ENCODE data around the gene TMCO5A. TPM values are rescaled to one million over a fixed set of nuclear protein-coding genes. Genes with fewer than 3 reads are reported as not detected.

Gene TMCO5A
- total RNA-seq, 1 experiment from 2014 or later = not detected

DNA sequence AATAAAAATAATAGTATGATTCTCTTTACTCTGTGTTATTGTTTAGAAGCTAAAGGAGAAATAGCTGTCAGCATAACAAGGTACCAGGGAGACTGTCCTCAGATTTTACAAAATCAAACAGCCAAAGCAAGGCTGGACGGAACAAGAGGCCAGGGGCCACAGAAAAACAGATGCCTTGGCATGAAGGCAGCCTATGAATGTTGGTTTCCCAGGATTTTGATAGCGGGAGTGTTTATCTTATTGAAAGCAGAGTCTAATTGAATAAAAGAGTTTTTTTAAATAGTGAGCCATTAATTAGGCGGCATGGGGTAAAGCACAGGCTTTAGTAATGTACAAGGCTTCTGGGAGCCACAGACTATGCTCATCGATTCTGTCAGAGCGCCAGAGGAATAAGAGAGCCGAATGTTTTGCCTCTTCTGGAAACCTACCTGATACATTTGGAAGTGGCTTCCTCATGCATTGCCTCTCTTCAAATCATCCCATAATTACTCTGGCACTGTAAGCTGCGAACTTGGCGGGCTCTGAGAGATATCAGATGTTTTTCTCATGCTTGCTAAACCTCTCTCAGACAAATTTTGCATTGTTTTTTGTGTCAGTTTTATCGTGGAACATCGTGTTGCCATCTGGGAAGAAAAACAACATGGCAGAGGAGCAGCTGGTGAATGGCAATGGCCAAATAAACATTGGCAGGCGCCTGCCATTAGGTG lies 30.4 kb upstream of the TMCO5A start:
- CTCF ChIA-PET = no interaction called here

DNA sequence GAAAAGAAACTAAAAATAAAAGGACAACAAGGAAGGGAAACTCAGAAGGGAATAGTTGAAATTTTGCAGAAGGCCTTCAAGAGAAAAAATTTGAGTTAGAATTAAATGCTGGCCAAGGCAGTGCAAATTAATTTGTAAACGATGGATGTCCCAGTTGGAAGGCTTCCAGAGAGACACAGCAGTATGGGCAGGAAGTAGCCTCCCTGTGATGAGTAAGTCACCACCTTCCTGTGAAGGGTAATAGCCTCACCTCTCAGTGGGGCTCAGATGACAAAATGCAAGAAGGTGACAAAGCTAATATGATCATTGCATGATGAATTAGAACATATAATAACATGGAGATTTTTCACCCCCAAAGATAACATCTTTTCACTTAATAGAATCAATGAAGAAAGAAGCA lies 27.3 kb upstream of the TMCO5A start:
- no peak for ATAC-seq
- no peak for DNase-seq (ENCODE audit: low read depth, low spot score)

More for the DNA sequence above, 30.4 kb upstream of the TMCO5A start:
- POLR2A ChIA-PET = no interaction called here
- H3K36me3 ChIP-seq (ENCODE audit: control insufficient read depth, insufficient read depth, low read length) = no peaks in the 10 kb centered on the region
- no peak for ATAC-seq
- no peaks in the 10 kb centered on the region for H3K4me1 ChIP-seq (ENCODE audit: control insufficient read depth, insufficient read depth, low read length)
- in situ Hi-C loops (cut with HindIII; ENCODE audit: low pct_unique_long_range_greater_than_20kb, low sequenced_read_pairs) (no loop called here), intact Hi-C loops (cut with micrococcal nuclease; ENCODE audit: unreplicated experiment) (no loop called here)
- H3K4me3 ChIP-seq (ENCODE audit: low read depth in 2 of 2, low read length in 2 of 2) = no peak overlapping the region
- no peak overlapping the region for H3K27ac ChIP-seq (ENCODE audit: low read length)
- DNase-seq (ENCODE audit: low read depth, low spot score) = no peak
- no TSS peak for BruUV-seq (replicated peaks)
- no peaks in the 10 kb centered on the region for H3K9me3 ChIP-seq (ENCODE audit: control insufficient read depth, insufficient read depth, low read depth, low read length)
- H3K27me3 ChIP-seq (ENCODE audit: control insufficient read depth, insufficient read depth, low read length) = no peaks in the 10 kb centered on the region
- no peak for TF ChIP-seq SIN3A (IDR thresholded peaks at IDR 0.05; ENCODE audit: borderline replicate concordance, insufficient read depth, low read depth, low read length)
- TF ChIP-seq, protein P1, sequence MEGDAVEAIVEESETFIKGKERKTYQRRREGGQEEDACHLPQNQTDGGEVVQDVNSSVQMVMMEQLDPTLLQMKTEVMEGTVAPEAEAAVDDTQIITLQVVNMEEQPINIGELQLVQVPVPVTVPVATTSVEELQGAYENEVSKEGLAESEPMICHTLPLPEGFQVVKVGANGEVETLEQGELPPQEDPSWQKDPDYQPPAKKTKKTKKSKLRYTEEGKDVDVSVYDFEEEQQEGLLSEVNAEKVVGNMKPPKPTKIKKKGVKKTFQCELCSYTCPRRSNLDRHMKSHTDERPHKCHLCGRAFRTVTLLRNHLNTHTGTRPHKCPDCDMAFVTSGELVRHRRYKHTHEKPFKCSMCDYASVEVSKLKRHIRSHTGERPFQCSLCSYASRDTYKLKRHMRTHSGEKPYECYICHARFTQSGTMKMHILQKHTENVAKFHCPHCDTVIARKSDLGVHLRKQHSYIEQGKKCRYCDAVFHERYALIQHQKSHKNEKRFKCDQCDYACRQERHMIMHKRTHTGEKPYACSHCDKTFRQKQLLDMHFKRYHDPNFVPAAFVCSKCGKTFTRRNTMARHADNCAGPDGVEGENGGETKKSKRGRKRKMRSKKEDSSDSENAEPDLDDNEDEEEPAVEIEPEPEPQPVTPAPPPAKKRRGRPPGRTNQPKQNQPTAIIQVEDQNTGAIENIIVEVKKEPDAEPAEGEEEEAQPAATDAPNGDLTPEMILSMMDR (IDR thresholded peaks at IDR 0.05) = no peak
- TF ChIP-seq TCF7L2 (IDR thresholded peaks at IDR 0.05; ENCODE audit: low read depth, low read length) = no peak
- TF ChIP-seq POLR2AphosphoS5 (IDR thresholded peaks at IDR 0.05; ENCODE audit: low read depth, low read length) = no peak
- TF ChIP-seq, protein P2, sequence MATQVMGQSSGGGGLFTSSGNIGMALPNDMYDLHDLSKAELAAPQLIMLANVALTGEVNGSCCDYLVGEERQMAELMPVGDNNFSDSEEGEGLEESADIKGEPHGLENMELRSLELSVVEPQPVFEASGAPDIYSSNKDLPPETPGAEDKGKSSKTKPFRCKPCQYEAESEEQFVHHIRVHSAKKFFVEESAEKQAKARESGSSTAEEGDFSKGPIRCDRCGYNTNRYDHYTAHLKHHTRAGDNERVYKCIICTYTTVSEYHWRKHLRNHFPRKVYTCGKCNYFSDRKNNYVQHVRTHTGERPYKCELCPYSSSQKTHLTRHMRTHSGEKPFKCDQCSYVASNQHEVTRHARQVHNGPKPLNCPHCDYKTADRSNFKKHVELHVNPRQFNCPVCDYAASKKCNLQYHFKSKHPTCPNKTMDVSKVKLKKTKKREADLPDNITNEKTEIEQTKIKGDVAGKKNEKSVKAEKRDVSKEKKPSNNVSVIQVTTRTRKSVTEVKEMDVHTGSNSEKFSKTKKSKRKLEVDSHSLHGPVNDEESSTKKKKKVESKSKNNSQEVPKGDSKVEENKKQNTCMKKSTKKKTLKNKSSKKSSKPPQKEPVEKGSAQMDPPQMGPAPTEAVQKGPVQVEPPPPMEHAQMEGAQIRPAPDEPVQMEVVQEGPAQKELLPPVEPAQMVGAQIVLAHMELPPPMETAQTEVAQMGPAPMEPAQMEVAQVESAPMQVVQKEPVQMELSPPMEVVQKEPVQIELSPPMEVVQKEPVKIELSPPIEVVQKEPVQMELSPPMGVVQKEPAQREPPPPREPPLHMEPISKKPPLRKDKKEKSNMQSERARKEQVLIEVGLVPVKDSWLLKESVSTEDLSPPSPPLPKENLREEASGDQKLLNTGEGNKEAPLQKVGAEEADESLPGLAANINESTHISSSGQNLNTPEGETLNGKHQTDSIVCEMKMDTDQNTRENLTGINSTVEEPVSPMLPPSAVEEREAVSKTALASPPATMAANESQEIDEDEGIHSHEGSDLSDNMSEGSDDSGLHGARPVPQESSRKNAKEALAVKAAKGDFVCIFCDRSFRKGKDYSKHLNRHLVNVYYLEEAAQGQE (IDR thresholded peaks at IDR 0.05; ENCODE audit: insufficient read depth in 1 of 2, low read depth in 2 of 2, low read length in 1 of 2) = no peak

More for the DNA sequence above, 27.3 kb upstream of the TMCO5A start:
- BruUV-seq (replicated peaks) = no TSS peak
- Histone ChIP-seq H3K4me1 (ENCODE audit: control insufficient read depth, insufficient read depth, low read length) (no peaks in the 10 kb centered on the region), H3K27ac (ENCODE audit: low read length) (no peak overlapping the region), H3K27me3 (ENCODE audit: control insufficient read depth, insufficient read depth, low read length) (no peaks in the 10 kb centered on the region), H3K4me3 (ENCODE audit: low read depth in 2 of 2, low read length in 2 of 2) (no peak overlapping the region), H3K36me3 (ENCODE audit: control insufficient read depth, insufficient read depth, low read length) (no peaks in the 10 kb centered on the region), H3K9me3 (ENCODE audit: control insufficient read depth, insufficient read depth, low read depth, low read length) (no peaks in the 10 kb centered on the region)
- ChIA-PET POLR2A (no interaction called here), CTCF (no interaction called here)
- TF ChIP-seq, protein P2 (IDR thresholded peaks at IDR 0.05; ENCODE audit: insufficient read depth in 1 of 2, low read depth in 2 of 2, low read length in 1 of 2) = no peak
- TF ChIP-seq TCF7L2 (IDR thresholded peaks at IDR 0.05; ENCODE audit: low read depth, low read length) (no peak), POLR2AphosphoS5 (IDR thresholded peaks at IDR 0.05; ENCODE audit: low read depth, low read length) (no peak)
- TF ChIP-seq, protein P1 (IDR thresholded peaks at IDR 0.05) = no peak
- intact Hi-C loops (cut with micrococcal nuclease; ENCODE audit: unreplicated experiment) = no loop called here
- in situ Hi-C loops (cut with HindIII; ENCODE audit: low pct_unique_long_range_greater_than_20kb, low sequenced_read_pairs) = no loop called here

Measured in Panc1 (cell line).